RWPE2 (cell line): ENCODE results near the gene SULF2.

Experiments used
- ATAC-seq: fragments of 200-7000 bp; cut with Tn5 transposase; 3 replicates; pipeline ENCODE4 v1.9.1; 2021; ENCODE audit warnings: low read depth
- DNase-seq: peaks from one replicate; pipeline ENCODE4 v3.0.0-alpha.2; 2020; ENCODE audit warnings: low spot score
- H3K27ac ChIP-seq: fragments of 450-650 bp; 2 replicates; pipeline ENCODE4 v1.5.1; 2017; ENCODE audit warnings: mild to moderate bottlenecking; ENCODE audit not compliant: poor library complexity, severe bottlenecking
- H3K27me3 ChIP-seq: fragments of 250-450 bp; sonication (Bioruptor Pico); 2 replicates; pipeline ENCODE4 v1.5.1; 2021; ENCODE audit warnings: mild to moderate bottlenecking, moderate library complexity; ENCODE audit not compliant: insufficient read depth, poor library complexity, severe bottlenecking
- H3K36me3 ChIP-seq: fragments of 250-450 bp; sonication (Bioruptor Pico); 2 replicates; pipeline ENCODE4 v1.5.1; 2020; ENCODE audit warnings: low read depth, mild to moderate bottlenecking, moderate library complexity
- H3K4me1 ChIP-seq: fragments of 250-450 bp; sonication (Bioruptor Pico); 2 replicates; pipeline ENCODE4 v1.5.1; 2021; ENCODE audit warnings: mild to moderate bottlenecking, moderate library complexity; ENCODE audit not compliant: insufficient read depth, poor library complexity, severe bottlenecking
- H3K4me3 ChIP-seq: fragments of 250-450 bp; sonication (Bioruptor Pico); 2 replicates; pipeline ENCODE4 v1.5.1; 2021; ENCODE audit warnings: mild to moderate bottlenecking, moderate library complexity; ENCODE audit not compliant: severe bottlenecking
- H3K9me3 ChIP-seq: fragments of 250-450 bp; sonication (Bioruptor Pico); 2 replicates; pipeline ENCODE4 v1.5.1; 2021; ENCODE audit warnings: mild to moderate bottlenecking, moderate library complexity; ENCODE audit not compliant: severe bottlenecking
- TF ChIP-seq, protein P1 (sequence below): fragments of 450-650 bp; IDR thresholded peaks from one replicate; pipeline ENCODE4 v1.5.1; 2017; ENCODE audit warnings: mild to moderate bottlenecking, moderate library complexity; ENCODE audit not compliant: poor library complexity, severe bottlenecking

The SULF2 gene

DNA sequence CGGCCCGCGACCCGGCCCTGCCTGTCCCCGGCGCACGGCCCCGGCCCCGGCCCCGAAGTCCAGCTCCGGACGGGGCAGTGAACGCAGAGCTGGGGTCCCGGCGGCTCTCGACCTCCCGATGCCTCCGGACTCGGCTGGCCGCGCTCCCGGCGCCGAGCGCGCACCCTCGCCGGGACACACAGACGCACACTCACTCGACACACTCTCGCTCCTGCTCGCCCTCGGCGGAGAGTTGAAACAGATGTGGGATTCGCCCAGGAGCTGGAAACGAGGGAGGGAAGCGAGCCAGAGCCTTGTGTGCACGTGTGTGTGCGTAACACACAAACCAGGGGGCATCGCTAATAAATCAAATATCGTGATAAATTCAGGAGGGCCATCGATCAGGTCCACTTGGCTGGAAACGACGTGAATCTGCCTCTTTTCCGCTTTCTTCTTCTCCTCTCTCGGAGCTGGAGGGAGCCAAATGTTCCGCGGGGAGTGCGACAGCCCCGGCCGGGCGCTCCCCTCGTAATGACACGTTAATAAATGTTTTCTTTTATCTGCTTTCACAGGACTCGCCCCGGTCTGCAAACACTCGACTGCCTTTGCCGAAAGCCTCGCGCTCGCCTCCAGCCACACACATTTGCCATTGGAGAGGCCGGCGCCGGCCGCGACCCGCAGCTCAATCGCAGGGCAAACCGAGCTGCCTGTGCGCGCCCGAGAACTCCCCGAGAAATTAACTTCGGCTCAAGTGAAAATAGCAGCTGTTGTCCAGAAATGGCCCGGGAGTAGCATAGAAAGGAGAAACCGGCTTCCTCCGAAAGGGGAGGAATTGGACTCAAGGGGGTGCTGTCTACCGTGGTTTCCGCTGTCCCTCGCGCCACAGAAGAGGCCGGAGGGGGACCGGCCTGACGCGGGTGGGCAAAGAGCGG, 828 bp upstream of the SULF2 start:
- peak; percentile 65 for ATAC-seq
- no peak for DNase-seq
- no peaks in the 10 kb centered on the region for H3K27me3 ChIP-seq
- no peaks in the 10 kb centered on the region for H3K9me3 ChIP-seq
- peaks cover 36% of the 10 kb centered on the region for H3K4me1 ChIP-seq
- H3K4me3 ChIP-seq = peak overlapping the region; percentile 93
- peaks cover 30% of the 10 kb centered on the region for H3K36me3 ChIP-seq
- TF ChIP-seq, protein P1, sequence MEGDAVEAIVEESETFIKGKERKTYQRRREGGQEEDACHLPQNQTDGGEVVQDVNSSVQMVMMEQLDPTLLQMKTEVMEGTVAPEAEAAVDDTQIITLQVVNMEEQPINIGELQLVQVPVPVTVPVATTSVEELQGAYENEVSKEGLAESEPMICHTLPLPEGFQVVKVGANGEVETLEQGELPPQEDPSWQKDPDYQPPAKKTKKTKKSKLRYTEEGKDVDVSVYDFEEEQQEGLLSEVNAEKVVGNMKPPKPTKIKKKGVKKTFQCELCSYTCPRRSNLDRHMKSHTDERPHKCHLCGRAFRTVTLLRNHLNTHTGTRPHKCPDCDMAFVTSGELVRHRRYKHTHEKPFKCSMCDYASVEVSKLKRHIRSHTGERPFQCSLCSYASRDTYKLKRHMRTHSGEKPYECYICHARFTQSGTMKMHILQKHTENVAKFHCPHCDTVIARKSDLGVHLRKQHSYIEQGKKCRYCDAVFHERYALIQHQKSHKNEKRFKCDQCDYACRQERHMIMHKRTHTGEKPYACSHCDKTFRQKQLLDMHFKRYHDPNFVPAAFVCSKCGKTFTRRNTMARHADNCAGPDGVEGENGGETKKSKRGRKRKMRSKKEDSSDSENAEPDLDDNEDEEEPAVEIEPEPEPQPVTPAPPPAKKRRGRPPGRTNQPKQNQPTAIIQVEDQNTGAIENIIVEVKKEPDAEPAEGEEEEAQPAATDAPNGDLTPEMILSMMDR = peak; percentile 100
- peak overlapping the region; percentile 88 for H3K27ac ChIP-seq

DNA sequence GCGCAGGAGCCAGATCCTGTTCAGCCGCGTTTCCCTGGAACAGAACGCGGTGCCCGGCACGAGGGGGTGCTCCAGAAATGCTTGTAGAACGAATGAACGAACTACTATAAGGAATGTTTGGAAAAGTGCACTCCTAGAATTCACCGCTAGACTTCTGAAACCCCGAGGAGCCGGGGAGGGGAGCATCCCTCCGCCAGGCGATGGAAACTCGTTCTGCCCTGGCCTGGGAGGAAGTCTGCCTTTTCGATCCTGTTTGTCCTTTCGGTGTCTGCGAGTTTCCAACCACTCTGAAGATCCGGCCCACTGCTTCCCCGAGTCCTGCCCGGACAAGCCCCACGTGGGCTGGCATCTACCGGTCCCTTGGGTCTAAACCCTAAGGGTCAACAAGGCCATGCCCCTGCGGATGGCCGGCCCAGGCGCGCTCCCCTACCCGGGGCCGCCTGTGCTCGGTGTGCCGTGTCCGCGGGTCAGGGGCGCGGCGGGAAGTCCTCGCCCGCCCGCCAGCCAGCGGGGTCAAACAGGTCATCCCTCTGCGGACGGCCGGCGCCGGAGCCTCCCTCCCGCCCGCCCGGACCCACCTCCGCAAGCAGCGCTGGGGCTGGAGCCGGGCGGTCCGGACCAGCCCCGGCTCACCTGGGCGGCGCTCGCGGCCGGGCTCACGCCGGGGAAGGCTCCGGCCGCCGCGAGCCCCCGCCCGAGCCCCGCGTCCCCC, 526 bp downstream of the SULF2 start:
- DNase-seq = no peak

DNA sequence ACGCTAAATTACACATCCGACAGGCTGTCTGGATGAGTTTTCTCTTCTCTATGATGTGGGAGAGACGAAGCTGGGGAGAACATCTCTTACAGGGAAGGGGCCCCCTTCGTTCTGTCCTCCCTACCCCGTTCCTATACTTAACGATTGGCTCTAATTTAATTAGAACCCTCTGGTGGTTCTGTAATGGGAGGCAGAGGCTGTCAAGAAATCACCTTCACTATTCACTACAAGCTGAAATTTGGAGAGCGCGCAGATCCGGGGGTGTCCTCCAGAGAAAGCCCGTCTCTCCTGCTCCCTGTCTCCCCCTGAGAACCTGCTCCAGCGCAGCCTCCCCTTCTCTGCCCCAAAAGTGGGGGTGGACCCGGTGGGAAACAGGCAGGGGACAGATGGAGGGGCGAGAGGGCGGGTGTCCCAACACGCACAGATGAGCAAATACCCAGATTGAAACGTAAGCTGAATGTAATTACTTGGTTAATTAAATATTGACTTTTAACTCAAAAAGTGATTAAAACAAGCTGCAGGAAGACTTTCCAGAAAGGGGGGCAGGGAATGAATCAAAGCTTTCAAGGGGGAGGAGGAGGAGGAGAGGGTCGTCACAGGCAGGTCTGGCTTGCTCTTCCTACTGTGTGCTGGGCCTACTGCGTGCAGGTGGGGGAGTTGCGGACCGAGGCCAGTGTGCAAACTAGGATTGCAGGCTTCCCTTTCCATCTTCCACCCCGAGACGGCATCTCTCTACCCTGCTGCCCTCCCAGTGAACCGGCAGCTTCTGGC, 1.3 kb downstream of the SULF2 start:
- peak overlapping the region; percentile 93 for H3K4me3 ChIP-seq
- H3K36me3 ChIP-seq = peaks cover 47% of the 10 kb centered on the region
- no peaks in the 10 kb centered on the region for H3K9me3 ChIP-seq
- no peak for ATAC-seq
- H3K4me1 ChIP-seq = peaks cover 18% of the 10 kb centered on the region
- peak overlapping the region; percentile 88 for H3K27ac ChIP-seq
- no peak for DNase-seq
- TF ChIP-seq, protein P1 = no peak
- no peaks in the 10 kb centered on the region for H3K27me3 ChIP-seq

More for the DNA sequence above, 526 bp downstream of the SULF2 start:
- peak; percentile 46 for ATAC-seq
- H3K27ac ChIP-seq = peak overlapping the region; percentile 88
- TF ChIP-seq, protein P1 = peak; percentile 48
- no peaks in the 10 kb centered on the region for H3K9me3 ChIP-seq
- peaks cover 41% of the 10 kb centered on the region for H3K36me3 ChIP-seq
- no peaks in the 10 kb centered on the region for H3K27me3 ChIP-seq
- peak overlapping the region; percentile 93 for H3K4me3 ChIP-seq
- H3K4me1 ChIP-seq = peaks cover 23% of the 10 kb centered on the region

DNA sequence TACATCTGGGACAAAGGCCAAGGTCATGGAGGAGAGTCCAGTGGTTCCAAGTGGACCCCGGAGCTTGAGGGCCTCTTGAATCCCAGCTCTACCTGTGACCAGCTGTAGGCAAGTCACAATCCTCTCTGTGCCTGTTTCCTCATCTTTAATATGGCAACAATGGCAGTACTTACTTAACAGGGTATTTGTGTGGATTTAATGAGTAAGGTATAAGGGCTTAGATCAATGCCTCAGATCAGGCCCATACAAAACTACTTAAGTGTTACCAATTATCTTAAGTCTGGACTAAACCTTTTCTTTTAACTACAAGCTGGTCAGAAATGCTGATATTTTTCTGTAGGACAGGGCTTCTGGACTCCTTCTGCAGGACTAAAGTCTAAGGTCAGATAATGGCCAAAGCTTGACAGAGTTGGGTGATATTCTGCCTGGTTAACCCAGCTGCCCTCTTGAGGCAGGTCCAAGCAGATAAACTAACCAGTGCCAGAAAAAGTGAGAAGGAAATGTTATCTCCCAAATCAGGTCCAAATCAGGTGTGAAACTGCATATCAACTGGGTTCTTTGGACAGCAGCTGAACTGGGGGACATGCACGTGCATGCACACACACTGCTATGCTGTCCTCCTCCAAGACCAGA, 2.2 kb downstream of the SULF2 start:
- DNase-seq = no peak
- H3K4me3 ChIP-seq = no peak overlapping the region
- peak overlapping the region; percentile 88 for H3K27ac ChIP-seq
- ATAC-seq = no peak
- H3K36me3 ChIP-seq = peaks cover 57% of the 10 kb centered on the region
- H3K9me3 ChIP-seq = no peaks in the 10 kb centered on the region
- no peaks in the 10 kb centered on the region for H3K27me3 ChIP-seq
- peaks cover 18% of the 10 kb centered on the region for H3K4me1 ChIP-seq
- TF ChIP-seq, protein P1 = peak; percentile 68
